ENCODE data around the gene CENPE.

CENPE gene

GRCh38 chr4:103126126-103126525 is 72.0 kb downstream of the CENPE start:
- no peak overlapping the region for H3K4me3 ChIP-seq (ENCODE audit: low read depth, low read length)
- TF ChIP-seq CTCF (IDR thresholded peaks at IDR 0.05; ENCODE audit: low read depth, low read length, missing control alignments) = no peak
- DNase-seq (ENCODE audit: low read depth) = no peak

- no peak for TF ChIP-seq CTCF (IDR thresholded peaks at IDR 0.05; ENCODE audit: low read depth, low read length, missing control alignments)
- no peak for DNase-seq (ENCODE audit: low read depth)
- no peak overlapping the region for H3K4me3 ChIP-seq (ENCODE audit: low read depth, low read length)
These were observed 75.0 kb downstream of the CENPE start for GRCh38 chr4:103123114-103123513.

GRCh38 chr4:103118166-103118565 is 80.0 kb downstream of the CENPE start:
- no peak overlapping the region for H3K4me3 ChIP-seq (ENCODE audit: low read depth, low read length)
- no peak for TF ChIP-seq CTCF (IDR thresholded peaks at IDR 0.05; ENCODE audit: low read depth, low read length, missing control alignments)
- no peak for DNase-seq (ENCODE audit: low read depth)

GRCh38 chr4:103111598-103111997 is 86.5 kb downstream of the CENPE start:
- TF ChIP-seq CTCF (IDR thresholded peaks at IDR 0.05; ENCODE audit: low read depth, low read length, missing control alignments) = no peak
- H3K4me3 ChIP-seq (ENCODE audit: low read depth, low read length) = no peak overlapping the region
- no peak for DNase-seq (ENCODE audit: low read depth)

GRCh38 chr4:103108542-103108941 is 89.6 kb downstream of the CENPE start:
- no peak for TF ChIP-seq CTCF (IDR thresholded peaks at IDR 0.05; ENCODE audit: low read depth, low read length, missing control alignments)
- no peak for DNase-seq (ENCODE audit: low read depth)
- no peak overlapping the region for H3K4me3 ChIP-seq (ENCODE audit: low read depth, low read length)

GRCh38 chr4:103105558-103106356 is 92.4 kb downstream of the CENPE start:
- no peak for DNase-seq (ENCODE audit: low read depth)
- no peak for TF ChIP-seq CTCF (IDR thresholded peaks at IDR 0.05; ENCODE audit: low read depth, low read length, missing control alignments)
- H3K4me3 ChIP-seq (ENCODE audit: low read depth, low read length) = no peak overlapping the region

- no peak for DNase-seq (ENCODE audit: low read depth)
- H3K4me3 ChIP-seq (ENCODE audit: low read depth, low read length) = no peak overlapping the region
- TF ChIP-seq CTCF (IDR thresholded peaks at IDR 0.05; ENCODE audit: low read depth, low read length, missing control alignments) = no peak
These were observed 93.3 kb downstream of the CENPE start for GRCh38 chr4:103104886-103105285.

Measured in GM12864 (cell line).